Stimulated activated naive CD8-positive, alpha-beta T cell treated with anti-CD3 and anti-CD28 coated beads, Interleukin-15, Interleukin-2, amounts not matched to agents 100 ng/mL and 50 ng/mL, for 24 hours (primary cell): ENCODE results near the gene AURKAIP1.
A peak's percentile ranks its signal among the peaks of the same experiment; 100 is the strongest.
"Not testable (repeated sequence)": the region's sequence is repeated elsewhere in the genome, so short reads cannot be mapped to it uniquely, and the experiment has no call there.

ENCODE experiments used
- H3K27ac Mint-ChIP-seq: one replicate; pipeline ENCODE4 v1.8.0; 2021; ENCODE audit warnings: mild to moderate bottlenecking, mixed read lengths
- H3K27me3 Mint-ChIP-seq: one replicate; pipeline ENCODE4 v1.8.0; 2021; ENCODE audit warnings: mixed read lengths
- H3K36me3 Mint-ChIP-seq: one replicate; pipeline ENCODE4 v1.8.0; 2021; ENCODE audit warnings: low read depth, mixed read lengths
- H3K4me1 Mint-ChIP-seq: one replicate; pipeline ENCODE4 v1.8.0; 2021; ENCODE audit warnings: low read depth, mixed read lengths
- H3K4me3 Mint-ChIP-seq: one replicate; pipeline ENCODE4 v1.8.0; 2021; ENCODE audit warnings: mild to moderate bottlenecking, mixed read lengths
- H3K9me3 Mint-ChIP-seq: one replicate; pipeline ENCODE4 v1.8.0; 2021; ENCODE audit warnings: mixed read lengths

The AURKAIP1 gene

DNA sequence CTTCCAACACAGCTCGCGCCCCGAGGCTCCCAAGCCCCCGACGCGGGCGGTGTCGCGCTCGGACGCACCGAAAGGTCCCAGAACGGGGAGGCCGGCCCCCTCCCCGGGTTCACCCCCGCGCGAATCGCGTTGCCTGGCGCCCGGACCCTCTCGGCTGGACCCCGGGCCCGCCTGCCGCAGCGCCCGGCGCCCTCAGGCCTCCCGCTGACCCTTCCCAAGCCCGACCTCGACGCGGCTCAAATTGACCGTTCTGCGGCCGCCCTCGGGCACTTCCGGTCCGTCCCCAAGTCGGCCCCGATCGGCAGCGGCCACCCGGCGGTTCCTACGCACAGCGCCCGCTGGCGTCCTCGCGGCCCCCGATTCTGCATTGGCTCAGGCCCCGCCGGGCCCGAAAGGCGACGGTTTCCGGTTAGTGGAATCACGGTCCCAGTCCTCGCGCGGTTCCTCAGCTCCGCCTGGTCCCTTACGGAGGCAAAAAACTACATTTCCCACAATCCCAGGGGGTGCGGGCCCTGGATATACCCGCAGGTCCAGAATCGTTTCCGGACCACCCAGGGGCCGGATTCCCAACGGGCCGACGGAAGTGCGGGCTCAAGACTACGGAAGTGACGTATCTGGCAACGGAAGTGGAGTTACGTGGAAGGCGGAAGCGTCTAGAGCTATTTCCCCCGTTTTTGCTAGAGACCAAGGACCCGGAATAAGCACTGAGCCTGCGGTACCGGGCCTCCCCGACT, at the start of gene AURKAIP1:
TSS of gene AURKAIP1 (minus strand) at position 279 of the 734 bp plus-strand sequence. CDS start 451 bp downstream, outside the sequence.
- Mint-ChIP-seq H3K36me3 (peaks cover 13% of the 10 kb centered on the region), H3K27ac (peak within 1 kb of the TSS; percentile 91), H3K4me3 (peak within 1 kb of the TSS; percentile 89), H3K9me3 (no peaks in the 10 kb centered on the region), H3K4me1 (peaks cover 37% of the 10 kb centered on the region), H3K27me3 (no peaks in the 10 kb centered on the region)

DNA sequence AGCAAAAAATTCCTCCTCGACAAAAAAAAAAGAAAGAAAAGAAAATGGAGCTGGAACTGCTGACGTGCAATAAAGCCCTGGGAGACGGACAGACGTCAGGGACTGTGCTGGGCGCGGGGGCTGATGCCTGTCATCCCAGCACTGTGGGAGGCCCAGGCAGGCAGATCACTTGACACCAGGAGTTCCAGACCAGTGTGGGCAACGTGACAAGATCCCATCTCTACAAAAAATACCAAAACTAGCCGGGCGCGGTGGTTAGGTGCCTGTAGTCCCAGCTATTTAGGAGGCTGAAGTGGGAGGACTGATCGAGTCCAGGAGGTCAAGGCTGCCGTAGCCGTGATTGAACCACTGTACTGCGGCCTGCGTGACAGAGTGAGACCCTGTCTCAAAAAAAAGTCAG, 49.7 kb upstream of the AURKAIP1 start:
- no peaks in the 10 kb centered on the region for H3K9me3 Mint-ChIP-seq
- no peaks in the 10 kb centered on the region for H3K36me3 Mint-ChIP-seq
- peaks cover 19% of the 10 kb centered on the region for H3K27me3 Mint-ChIP-seq
- no peak overlapping the region for H3K27ac Mint-ChIP-seq
- peaks cover 12% of the 10 kb centered on the region for H3K4me1 Mint-ChIP-seq
- no peak overlapping the region for H3K4me3 Mint-ChIP-seq

DNA sequence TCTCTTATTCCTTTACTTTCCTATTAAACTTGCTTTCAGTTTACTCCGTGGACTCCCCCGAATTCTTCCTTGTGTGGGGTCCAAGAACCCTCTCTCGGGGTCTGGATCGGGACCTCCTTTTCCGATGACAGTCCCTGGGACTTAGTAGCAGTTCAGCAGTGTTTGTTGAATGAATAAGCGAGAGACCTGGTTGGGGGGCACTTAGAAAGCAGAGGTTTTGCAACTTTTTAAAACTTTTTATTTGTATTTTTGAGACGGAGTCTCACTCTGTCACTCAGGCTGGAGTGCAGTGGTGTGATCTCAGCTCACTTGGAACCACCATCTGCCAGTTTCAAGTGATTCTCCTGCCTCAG, 48.2 kb upstream of the AURKAIP1 start:
- H3K4me1 Mint-ChIP-seq = peaks cover 16% of the 10 kb centered on the region
- no peak overlapping the region for H3K4me3 Mint-ChIP-seq
- H3K27ac Mint-ChIP-seq = no peak overlapping the region
- peaks cover 11% of the 10 kb centered on the region for H3K27me3 Mint-ChIP-seq
- H3K36me3 Mint-ChIP-seq = no peaks in the 10 kb centered on the region
- H3K9me3 Mint-ChIP-seq = no peaks in the 10 kb centered on the region

DNA sequence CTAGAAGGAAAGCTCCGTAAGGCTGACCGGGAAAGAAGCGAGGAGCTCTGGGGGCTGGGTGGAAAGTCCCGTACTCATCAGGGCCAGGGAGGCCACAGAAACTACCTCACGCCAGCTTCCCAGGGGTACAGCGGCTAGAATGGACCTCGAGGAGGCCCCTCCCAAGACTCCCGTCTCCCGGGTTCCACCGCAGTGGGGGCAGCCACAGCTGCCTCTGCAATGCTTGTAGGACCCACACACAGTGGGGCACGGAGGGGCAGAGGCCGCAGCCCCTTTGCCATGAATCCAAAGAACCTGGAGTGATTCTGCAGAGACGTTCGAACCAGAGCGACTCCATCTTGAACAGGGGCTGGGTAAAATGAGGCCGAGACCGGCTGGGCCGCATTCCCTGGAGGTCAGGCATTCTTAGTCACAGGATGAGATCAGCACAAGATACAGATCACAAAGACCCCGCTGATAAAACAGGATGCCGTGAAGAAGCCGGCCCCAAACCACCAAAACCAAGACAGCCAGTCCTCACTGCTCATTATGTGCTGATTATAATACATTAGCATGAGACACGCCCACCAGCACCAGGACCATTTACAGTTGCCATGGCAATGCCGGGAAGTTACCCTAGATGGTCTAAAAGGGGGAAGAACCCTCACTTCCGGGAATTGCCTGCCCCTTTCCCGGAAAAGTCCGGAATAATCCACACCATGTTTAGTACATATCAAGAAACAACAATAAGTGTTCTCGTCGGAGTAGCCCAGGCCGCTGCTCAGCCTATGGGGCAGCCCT, 47.6 kb upstream of the AURKAIP1 start:
- Mint-ChIP-seq H3K27ac (no peak overlapping the region), H3K4me1 (peaks cover 20% of the 10 kb centered on the region), H3K4me3 (no peak overlapping the region), H3K27me3 (peaks cover 11% of the 10 kb centered on the region), H3K9me3 (no peaks in the 10 kb centered on the region), H3K36me3 (no peaks in the 10 kb centered on the region)

DNA sequence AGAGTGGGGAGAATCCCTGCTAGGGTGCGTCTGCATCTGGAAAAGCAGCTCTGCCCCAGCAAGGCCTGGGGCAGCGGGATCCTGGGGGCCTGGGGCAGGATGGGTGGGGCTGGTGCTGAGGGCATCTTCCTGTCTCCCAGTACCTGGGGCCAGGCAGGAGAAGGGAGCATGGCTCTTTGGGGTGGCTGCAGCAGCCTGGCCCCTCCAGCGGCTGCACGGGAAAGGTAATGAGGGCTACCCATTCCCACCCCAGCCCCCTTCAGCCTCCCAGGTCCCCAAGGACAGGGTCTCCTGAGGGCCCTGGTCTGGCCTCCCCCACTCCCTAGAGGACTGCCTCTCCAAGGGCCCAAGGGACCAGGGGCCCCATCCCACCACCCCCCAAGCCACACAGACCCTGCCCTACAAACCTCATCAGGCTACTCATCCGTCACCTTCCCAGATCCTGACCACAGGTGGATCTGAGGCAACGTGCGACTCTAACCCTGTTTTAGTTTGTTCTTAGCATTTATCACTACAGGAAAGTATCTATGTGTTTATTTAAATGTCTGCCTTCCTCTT, 47.0 kb upstream of the AURKAIP1 start:
- no peak overlapping the region for H3K27ac Mint-ChIP-seq
- peaks cover 11% of the 10 kb centered on the region for H3K27me3 Mint-ChIP-seq
- peaks cover 22% of the 10 kb centered on the region for H3K4me1 Mint-ChIP-seq
- no peaks in the 10 kb centered on the region for H3K36me3 Mint-ChIP-seq
- no peak overlapping the region for H3K4me3 Mint-ChIP-seq
- no peaks in the 10 kb centered on the region for H3K9me3 Mint-ChIP-seq

DNA sequence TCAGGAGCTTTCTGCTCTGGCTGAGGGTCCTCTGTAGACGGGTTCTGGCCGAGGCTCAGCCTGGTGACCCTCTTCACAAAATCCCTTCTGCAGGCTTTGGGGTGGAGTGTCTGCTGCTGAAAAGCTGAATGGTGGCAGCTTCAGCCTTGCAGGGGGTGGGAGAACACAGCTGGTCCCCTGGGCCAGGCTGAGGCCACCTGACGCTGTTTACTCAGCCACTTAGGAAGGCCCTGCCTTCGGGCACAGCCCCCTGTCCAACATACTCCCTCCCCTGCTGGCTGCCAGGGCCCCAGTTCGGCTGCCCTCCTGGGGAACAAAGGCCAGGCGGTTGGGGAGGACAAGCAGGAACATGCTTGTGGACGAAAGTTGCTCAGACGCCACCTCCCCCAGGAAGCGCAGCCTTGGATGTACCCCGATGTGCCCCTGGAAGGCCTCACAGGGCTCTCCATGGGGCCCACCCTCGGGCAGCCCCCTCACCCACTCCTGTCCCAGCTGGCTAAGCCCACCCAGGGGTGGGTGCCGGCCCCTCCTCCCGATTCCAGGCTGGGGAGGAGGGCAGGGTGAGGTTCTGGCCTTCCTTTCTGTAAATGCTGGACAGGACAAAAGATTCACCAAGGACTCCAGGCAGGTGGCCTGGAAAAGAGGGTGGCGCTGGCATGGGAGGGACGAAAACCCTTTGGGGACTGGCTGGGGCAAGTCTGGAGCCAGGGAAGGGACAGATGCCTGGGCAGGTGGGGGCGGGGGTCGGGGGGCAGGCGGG, 46.3 kb upstream of the AURKAIP1 start, which contains the start of gene ANKRD65:
TSS of gene ANKRD65 (minus strand) at position 130 of the 760 bp plus-strand sequence. CDS start 271 bp downstream, outside the sequence.
- Mint-ChIP-seq H3K27ac (no peak within 1 kb of the TSS), H3K4me3 (no peak within 1 kb of the TSS), H3K4me1 (peaks cover 22% of the 10 kb centered on the region), H3K27me3 (peaks cover 11% of the 10 kb centered on the region), H3K9me3 (no peaks in the 10 kb centered on the region), H3K36me3 (no peaks in the 10 kb centered on the region)

DNA sequence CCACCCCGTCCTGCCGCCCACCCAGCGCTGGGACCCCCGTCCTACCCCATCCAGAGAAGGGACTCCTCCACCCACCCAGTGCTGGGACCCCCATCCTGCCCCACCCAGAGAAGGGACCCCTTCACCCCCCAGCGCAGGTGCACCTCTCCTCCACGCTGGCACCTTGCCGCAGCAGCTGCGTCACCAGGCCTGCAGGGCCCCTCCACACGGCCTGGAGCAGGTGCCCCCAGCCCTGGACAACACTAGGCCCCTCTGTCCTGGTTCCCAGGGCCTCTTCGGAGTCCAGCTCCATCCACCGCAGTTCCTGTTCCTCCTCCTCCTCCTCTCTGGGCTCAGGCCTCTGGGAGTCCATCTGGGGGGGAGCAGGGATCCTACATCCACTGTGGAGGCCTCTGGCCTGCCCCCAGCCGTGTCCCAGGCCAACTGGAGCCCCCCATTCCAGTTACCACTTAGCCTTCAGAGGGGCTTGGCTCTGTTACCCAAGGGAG, 45.7 kb upstream of the AURKAIP1 start:
- Mint-ChIP-seq H3K4me3 (no peak overlapping the region), H3K9me3 (no peaks in the 10 kb centered on the region), H3K27me3 (peaks cover 11% of the 10 kb centered on the region), H3K27ac (no peak overlapping the region), H3K36me3 (no peaks in the 10 kb centered on the region), H3K4me1 (peaks cover 22% of the 10 kb centered on the region)

DNA sequence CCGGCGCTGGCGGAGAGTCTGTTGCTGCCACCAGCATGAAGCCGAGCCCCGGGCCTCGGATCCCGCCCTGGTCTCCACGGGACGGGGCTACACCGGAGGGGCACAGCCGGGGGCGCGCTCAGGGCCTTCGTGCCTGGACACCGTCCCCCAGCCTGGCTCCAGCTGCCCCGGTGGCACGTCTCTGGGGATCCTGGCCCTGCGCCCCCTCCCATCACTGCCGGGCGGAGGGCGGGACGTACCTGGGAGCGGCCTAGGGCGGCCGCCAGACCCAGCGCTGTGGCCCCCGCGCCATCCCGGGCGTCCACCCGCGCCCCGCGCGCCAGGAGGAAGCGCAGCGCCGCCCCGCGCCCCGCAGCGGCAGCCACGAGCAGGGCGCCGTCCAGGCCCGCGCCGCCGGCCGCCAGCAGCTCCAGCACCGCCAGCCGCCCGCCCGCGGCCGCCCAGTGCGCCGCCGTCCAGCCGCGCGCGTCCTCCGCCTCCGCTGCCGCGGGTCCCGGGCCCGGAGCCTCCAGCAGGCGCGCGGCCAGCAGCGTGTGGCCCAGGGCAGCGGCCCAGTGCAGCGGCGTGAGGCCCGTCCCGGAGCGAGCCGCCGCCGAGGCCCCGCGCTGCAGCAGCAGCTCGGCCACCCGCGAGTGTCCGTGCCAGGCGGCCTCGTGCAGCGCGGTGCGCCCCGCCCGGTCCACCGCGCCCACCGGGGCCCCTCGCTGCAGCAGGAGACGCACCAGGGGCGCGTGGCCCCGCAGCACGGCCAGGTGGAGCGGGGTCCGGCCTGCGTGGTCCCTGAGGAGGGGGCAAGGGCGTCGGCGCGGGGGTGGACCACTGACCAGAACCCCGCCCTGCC, 45.0 kb upstream of the AURKAIP1 start:
- Mint-ChIP-seq H3K4me3 (no peak overlapping the region), H3K27me3 (peaks cover 11% of the 10 kb centered on the region)

DNA sequence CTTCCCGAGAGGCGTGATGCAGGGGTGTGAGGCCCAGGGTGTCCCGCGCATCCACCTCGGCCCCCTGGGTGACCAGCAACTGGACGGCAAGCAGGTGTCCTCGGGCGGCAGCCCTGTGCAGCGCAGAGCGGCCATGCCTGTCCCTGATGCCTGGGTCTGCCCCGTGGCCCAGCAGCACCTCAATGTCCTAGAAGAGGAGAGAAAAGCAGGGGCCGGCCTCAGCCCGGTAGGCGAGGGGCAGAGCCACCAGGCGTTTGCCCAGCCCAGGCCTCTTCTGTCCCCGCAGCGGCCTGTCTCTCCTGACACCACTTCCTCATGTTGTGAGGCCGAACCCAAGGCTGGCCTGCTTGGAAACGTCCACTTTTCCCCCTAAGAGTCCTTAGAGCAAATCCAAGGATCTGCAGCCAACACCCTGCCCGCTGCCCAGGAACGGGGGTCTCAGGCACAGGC, 44.4 kb upstream of the AURKAIP1 start:
- Mint-ChIP-seq H3K27ac (no peak overlapping the region), H3K27me3 (peaks cover 8% of the 10 kb centered on the region), H3K9me3 (no peaks in the 10 kb centered on the region), H3K4me3 (no peak overlapping the region), H3K36me3 (no peaks in the 10 kb centered on the region), H3K4me1 (peaks cover 22% of the 10 kb centered on the region)

More for the DNA sequence above, 45.0 kb upstream of the AURKAIP1 start:
- Mint-ChIP-seq H3K27ac (no peak overlapping the region), H3K4me1 (peaks cover 22% of the 10 kb centered on the region), H3K36me3 (no peaks in the 10 kb centered on the region), H3K9me3 (no peaks in the 10 kb centered on the region)

DNA sequence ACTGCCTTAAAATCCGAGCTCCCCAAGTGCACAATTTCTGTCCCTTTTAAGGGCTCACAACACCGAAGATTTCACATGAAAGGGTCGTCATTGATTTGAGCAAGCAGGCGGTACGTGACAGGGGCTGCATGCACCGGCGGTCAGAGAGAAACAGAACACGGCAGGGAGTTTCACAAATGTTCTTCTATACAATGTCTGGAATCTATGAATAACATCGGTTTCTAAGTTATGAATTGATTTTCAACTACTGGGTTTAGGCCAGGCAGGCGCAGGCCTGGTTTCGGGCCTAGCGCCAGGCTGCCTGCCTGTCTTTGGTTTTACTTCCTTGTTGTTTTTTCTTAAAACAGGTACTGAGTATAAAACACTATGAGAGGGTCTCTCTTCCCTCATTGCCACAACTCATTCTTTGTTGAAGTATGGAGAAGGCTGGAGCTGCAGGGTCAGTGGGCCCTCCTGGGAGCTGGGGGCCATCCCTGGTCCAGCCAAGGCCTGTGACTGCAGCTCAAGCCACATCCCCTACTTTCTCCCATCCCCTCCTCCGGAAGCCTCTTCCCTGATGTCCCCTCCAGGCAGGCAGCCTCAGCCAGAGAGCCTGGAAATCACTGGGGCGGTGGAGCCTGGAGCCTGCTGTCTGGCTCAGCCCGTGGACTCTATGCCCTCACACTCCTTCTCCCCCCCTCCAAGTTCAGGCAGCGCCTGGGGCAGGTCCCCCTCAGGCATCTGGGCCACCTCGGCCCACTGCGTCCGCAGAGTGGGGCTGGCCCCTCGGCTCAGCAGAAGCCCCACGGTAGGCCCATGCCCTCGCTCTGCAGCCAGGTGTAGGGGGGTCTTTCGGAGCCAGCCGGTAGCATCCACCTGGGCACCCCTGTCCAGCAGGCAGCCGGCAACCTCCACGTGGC, 43.7 kb upstream of the AURKAIP1 start:
- H3K4me1 Mint-ChIP-seq = peaks cover 22% of the 10 kb centered on the region
- H3K9me3 Mint-ChIP-seq = no peaks in the 10 kb centered on the region
- H3K4me3 Mint-ChIP-seq = no peak overlapping the region
- peaks cover 8% of the 10 kb centered on the region for H3K27me3 Mint-ChIP-seq
- H3K36me3 Mint-ChIP-seq = no peaks in the 10 kb centered on the region
- H3K27ac Mint-ChIP-seq = no peak overlapping the region

DNA sequence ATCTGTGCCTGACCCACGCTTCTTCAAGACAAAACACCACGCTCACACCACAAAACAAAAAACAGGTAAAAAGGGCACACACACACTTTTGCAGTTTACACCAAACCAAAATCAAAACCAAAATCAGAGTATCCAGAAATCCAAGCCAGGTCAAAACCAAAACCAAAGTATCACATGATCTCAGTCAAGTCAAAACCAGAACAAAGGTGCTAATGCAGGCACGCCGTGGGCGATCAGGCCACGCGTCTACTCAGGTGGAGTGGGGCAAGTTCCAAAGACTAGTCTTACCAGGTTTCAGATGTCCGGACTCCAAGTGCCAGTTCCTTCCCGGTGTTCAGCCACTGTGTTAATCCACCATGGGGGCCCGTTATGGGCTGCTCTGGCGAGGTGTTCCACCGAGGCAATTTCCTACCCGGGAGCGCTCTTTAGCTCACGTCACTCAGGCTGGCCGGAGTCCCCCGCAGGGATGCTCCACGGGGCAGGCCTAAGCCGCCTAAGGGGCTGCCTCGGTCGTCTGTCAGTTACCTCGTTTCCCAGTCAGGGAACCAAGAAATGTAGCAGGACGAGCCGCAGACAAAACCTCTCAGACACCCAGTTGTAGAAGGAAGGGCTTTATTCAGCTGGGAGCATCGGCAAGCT, 42.9 kb upstream of the AURKAIP1 start:
- peaks cover 18% of the 10 kb centered on the region for H3K4me1 Mint-ChIP-seq
- not testable (repeated sequence) for H3K27me3 Mint-ChIP-seq, H3K4me3 Mint-ChIP-seq, H3K9me3 Mint-ChIP-seq, H3K36me3 Mint-ChIP-seq, H3K27ac Mint-ChIP-seq

DNA sequence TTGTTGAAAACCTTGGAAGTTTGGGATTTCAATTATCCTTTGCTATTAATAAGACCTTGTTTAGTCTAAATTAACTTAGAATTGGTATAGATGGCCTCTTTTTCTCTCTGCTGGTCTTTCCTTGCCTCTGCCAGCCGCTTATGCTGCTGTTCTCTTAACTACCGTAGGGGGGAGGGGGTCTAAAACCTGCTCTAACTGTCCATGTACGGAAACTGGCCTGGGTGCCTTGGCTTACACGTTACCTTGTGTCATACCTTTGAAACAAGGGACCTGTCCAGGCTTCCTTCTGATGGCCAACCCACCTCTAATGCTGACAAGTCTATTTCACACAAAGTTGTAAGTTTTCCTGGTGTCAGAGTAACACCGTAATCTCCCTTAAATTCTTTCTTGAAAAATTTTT, 42.4 kb upstream of the AURKAIP1 start:
- not testable (repeated sequence) for H3K4me3 Mint-ChIP-seq, H3K36me3 Mint-ChIP-seq, H3K27me3 Mint-ChIP-seq, H3K27ac Mint-ChIP-seq, H3K9me3 Mint-ChIP-seq
- H3K4me1 Mint-ChIP-seq = peaks cover 13% of the 10 kb centered on the region

DNA sequence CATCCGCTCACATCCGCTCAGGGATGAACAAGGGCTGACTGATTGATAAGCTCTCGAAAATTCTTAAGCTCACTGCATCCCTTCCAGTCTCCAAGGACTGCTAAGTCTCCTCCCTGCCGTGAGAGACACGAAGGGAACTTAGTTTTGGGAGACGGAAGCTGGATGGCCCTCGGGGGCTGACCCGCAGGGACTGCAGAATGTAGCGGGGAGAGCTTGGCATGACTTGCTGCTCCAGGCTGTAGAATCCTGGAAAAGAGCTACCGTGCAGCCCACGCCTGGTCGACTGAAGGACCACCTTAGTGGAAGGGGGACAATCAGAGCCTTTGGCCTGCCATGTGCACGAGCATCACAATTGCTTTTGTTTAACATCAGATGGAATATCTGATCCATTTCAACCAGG, 40.7 kb upstream of the AURKAIP1 start:
- Mint-ChIP-seq H3K36me3 (peaks cover 3% of the 10 kb centered on the region), H3K27ac (no peak overlapping the region), H3K9me3 (no peaks in the 10 kb centered on the region), H3K4me1 (peaks cover 16% of the 10 kb centered on the region), H3K4me3 (no peak overlapping the region), H3K27me3 (no peaks in the 10 kb centered on the region)
